ENCODE measurements around the gene PPP1R26.

The PPP1R26 gene

DNA sequence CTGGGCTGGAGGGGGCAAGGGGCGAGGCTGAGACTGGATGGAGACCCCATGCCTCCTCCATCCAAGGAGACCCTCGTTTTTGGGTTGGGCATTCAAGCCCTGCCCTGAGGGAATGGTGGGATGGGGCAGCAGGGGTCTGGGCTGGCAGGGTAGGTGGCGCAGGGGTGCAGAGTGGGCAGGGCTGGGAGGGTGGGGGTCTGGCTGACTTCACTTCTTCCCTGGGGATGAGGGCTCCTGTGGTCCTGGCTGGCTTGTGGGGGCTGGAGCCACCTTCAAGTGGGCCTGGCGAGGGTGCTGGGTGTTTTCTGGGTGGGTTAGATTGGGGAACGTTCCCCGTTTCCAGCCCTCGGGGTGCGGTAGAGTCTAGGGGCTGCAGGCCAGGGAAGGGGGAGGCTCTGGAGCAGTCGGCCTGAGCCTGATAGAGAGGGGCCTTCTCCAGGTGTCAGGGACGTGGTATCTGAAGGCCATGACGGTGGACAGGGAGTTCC is 42.1 kb downstream of the PPP1R26 start:
- DNase-seq (ENCODE audit: low read depth, low spot score): no peak
- TF ChIP-seq, protein P1, sequence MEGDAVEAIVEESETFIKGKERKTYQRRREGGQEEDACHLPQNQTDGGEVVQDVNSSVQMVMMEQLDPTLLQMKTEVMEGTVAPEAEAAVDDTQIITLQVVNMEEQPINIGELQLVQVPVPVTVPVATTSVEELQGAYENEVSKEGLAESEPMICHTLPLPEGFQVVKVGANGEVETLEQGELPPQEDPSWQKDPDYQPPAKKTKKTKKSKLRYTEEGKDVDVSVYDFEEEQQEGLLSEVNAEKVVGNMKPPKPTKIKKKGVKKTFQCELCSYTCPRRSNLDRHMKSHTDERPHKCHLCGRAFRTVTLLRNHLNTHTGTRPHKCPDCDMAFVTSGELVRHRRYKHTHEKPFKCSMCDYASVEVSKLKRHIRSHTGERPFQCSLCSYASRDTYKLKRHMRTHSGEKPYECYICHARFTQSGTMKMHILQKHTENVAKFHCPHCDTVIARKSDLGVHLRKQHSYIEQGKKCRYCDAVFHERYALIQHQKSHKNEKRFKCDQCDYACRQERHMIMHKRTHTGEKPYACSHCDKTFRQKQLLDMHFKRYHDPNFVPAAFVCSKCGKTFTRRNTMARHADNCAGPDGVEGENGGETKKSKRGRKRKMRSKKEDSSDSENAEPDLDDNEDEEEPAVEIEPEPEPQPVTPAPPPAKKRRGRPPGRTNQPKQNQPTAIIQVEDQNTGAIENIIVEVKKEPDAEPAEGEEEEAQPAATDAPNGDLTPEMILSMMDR (IDR thresholded peaks at IDR 0.05; ENCODE audit: low read depth, low read length): no peak
- no peak overlapping the region for H3K4me3 ChIP-seq (ENCODE audit: low read depth, low read length)
- in situ Hi-C loops (cut with HindIII; ENCODE audit: low sequenced_read_pairs): no loop called here

DNA sequence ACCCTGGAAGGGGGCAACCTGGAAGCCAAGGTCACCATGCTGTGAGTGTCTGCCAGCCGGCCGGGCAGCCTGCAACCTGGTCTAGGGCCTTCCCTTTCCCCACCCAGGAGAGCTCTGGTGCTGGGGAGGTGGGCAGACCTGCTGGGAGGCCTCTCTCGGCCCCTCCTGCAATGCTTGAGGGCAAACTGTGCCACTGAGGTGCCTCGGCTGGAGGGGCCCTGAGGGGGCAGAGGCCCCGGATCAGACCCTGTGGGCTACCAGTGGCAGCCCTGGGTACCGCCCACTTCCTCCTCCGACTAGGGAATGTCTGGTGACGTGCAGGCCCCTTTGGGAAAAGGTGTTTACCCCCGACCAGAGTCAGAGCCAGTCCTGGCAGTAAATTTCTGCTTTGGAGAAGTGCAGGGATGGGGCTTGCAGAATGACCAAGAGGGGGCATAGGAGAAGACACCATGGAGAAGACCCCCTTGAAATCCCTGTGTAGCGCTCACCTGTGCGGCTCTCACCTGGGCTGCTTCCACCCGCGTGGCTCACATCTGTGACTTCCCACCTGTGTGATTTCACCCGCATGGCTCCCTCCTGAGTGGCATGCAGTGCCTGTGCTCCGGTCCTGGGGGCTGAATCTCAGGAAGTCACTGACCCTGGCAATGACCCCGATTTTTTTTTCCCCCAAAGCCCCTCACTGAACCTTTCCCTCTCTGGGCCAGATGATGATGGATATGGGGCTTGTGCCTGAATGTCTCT is 42.7 kb downstream of the PPP1R26 start:
- DNase-seq (ENCODE audit: low read depth, low spot score): no peak
- TF ChIP-seq, protein P1 (IDR thresholded peaks at IDR 0.05; ENCODE audit: low read depth, low read length): no peak
- in situ Hi-C loops (cut with HindIII; ENCODE audit: low sequenced_read_pairs): no loop called here
- H3K4me3 ChIP-seq (ENCODE audit: low read depth, low read length): no peak overlapping the region

DNA sequence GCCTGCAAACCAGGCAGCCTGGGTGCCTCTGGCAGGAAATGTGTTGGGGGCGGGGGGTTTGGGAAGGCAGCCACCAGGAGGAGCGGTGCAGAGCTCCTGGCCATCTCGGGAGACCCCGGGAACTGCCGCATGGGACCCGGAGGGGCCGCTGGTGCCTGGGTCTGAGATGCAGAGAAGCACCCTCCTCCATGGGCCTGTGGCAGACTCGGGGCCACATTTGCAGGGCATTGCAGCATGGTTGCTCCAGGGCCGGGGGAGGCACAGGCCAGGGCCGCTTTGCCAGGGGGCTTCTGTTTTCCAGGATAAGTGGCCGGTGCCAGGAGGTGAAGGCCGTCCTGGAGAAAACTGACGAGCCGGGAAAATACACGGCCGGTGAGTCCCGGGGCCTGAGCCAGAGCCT is 43.3 kb downstream of the PPP1R26 start:
- TF ChIP-seq, protein P1 (IDR thresholded peaks at IDR 0.05; ENCODE audit: low read depth, low read length): no peak
- in situ Hi-C loops (cut with HindIII; ENCODE audit: low sequenced_read_pairs): no loop called here
- no peak overlapping the region for H3K4me3 ChIP-seq (ENCODE audit: low read depth, low read length)
- no peak for DNase-seq (ENCODE audit: low read depth, low spot score)

DNA sequence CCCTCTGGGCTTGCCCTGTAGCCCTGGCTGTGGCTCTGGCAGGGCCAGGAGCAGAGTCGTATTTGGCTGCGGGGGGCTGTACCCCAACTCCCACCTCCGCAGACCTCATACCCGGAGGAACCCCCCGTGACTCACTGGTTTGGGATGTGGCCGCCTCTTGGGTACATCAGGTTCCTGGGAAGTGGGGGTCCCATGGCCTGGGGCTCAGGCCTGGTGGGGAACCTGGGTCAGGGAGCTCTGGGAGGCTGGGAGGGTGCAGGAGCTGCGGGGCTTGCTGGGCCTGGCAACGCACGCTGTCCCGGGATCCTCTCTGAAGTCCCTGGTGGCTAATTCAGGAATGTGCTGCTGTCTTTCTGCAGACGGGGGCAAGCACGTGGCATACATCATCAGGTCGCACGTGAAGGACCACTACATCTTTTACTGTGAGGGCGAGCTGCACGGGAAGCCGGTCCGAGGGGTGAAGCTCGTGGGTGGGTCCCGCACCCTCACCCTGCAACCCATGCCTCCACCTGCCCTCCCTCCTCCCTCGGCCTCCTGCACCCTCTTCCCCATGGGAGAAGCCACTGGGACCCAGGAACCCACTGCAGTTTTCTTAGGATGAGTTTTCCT is 44.0 kb downstream of the PPP1R26 start:
- TF ChIP-seq, protein P1 (IDR thresholded peaks at IDR 0.05; ENCODE audit: low read depth, low read length): no peak
- in situ Hi-C loops (cut with HindIII; ENCODE audit: low sequenced_read_pairs): no loop called here
- H3K4me3 ChIP-seq (ENCODE audit: low read depth, low read length): no peak overlapping the region
- DNase-seq (ENCODE audit: low read depth, low spot score): no peak

DNA sequence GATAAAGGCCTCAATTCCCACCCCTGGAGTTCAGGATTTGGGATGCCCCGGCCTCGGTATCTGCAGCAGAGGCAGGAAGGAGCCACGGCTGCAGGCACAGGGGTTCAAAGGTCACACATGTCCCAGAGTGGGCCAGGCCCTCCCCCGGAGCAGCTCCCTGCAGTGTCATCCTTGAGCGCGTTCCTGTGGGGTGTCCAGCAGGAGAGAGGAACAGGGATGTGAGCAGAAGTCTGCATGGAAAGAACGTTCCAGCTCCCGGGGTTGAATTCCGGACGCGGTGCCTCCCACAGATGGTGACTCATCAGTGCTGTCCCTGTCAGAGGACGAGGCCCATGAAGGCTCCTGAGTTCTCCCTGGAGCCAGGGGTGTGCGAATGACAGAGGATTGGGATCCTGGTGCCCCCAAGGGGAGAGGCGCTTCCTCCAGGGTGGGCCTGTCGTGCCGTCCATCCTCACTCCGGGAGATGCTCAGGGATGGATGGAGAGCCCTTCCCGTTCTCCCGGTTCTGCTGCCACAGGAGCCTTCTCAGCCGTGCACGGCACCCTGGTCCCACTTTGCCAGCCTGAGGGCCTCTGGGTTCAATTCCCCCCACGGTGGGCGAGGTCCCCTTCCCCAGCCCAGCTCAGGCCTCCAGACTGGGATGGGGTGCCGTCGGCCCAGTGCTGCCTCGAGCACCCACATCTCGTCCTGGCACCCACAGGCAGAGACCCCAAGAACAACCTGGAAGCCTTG is 44.7 kb downstream of the PPP1R26 start:
- H3K4me3 ChIP-seq (ENCODE audit: low read depth, low read length): no peak overlapping the region
- DNase-seq (ENCODE audit: low read depth, low spot score): no peak
- TF ChIP-seq, protein P1 (IDR thresholded peaks at IDR 0.05; ENCODE audit: low read depth, low read length): no peak
- in situ Hi-C loops (cut with HindIII; ENCODE audit: low sequenced_read_pairs): no loop called here

DNA sequence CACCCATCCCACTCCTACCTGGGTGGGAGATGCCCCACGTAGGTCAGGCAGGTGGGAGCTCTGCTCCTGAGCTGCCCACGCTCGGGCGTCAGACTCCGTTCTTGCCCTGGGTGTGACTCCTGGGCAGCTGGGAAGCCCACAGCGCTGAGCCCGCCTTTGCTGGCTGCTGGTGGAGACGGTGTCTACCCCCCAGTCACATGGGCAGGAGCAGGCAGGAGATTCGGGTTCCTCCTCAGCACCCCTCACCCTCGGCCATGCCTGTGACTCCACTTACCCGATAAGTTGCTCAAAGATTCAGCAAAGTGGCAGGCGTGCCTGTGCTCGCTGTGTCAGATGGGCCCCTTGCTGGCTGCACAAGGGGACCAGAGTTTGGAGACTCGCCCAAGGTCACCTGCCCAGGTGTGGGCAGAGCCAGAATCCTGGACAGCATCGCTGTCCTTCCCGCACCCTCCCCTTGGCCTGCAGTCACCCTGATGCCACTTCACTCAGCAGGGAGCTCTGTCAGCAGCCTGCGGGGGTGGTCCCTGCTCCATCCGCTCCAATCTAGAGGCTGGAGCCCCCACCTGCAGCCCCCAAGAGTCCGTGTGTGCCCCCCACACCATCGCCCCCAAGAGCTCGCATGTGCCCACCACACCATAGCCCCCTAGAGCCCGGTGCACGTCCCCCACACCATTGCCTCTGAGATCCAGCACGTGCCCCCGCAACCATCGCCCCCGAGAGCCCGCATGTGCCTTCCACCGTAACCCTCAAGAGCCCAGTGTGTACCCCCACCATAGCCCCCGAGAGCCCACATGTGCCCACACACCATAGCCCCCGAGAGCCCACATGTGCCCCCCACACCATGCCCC is 45.9 kb downstream of the PPP1R26 start:
- H3K4me3 ChIP-seq (ENCODE audit: low read depth, low read length): no peak overlapping the region
- DNase-seq (ENCODE audit: low read depth, low spot score): no peak
- TF ChIP-seq, protein P1 (IDR thresholded peaks at IDR 0.05; ENCODE audit: low read depth, low read length): no peak
- in situ Hi-C loops (cut with HindIII; ENCODE audit: low sequenced_read_pairs): no loop called here
